NCI-H1105 (cell line): ENCODE results near the gene DLGAP1.

ENCODE experiments used
- DNase-seq: peaks from one replicate; lab custom pipeline; 2025; lab: John Stamatoyannopoulos, UW

DLGAP1 gene

GRCh38 chr18:3932276-3932675 is 522.8 kb downstream of the DLGAP1 start:
- no peak for DNase-seq

GRCh38 chr18:3931542-3932112 is 523.5 kb downstream of the DLGAP1 start:
- DNase-seq: no peak

- no peak for DNase-seq
Measured at GRCh38 chr18:3931013-3931315, 524.1 kb downstream of the DLGAP1 start.

GRCh38 chr18:3930126-3931012 is 524.7 kb downstream of the DLGAP1 start:
- no peak for DNase-seq

GRCh38 chr18:3924455-3924854 is 530.7 kb downstream of the DLGAP1 start:
- DNase-seq: no peak

GRCh38 chr18:3923750-3924149 is 531.4 kb downstream of the DLGAP1 start:
- DNase-seq: no peak

GRCh38 chr18:3921826-3922225 is 533.3 kb downstream of the DLGAP1 start:
- DNase-seq: no peak

- no peak for DNase-seq
Measured at GRCh38 chr18:3920832-3921231, 534.3 kb downstream of the DLGAP1 start.

GRCh38 chr18:3919396-3920061 is 535.6 kb downstream of the DLGAP1 start:
- DNase-seq: no peak

GRCh38 chr18:3916082-3916481 is 539.0 kb downstream of the DLGAP1 start:
- no peak for DNase-seq

- DNase-seq: no peak
Measured at GRCh38 chr18:3914833-3915610, 540.1 kb downstream of the DLGAP1 start.

GRCh38 chr18:3914109-3914508 is 541.0 kb downstream of the DLGAP1 start:
- DNase-seq: no peak

- no peak for DNase-seq
Measured at GRCh38 chr18:3912705-3913104, 542.4 kb downstream of the DLGAP1 start.

- DNase-seq: no peak
Measured at GRCh38 chr18:3911413-3911812, 543.7 kb downstream of the DLGAP1 start.

- DNase-seq: no peak
Measured at GRCh38 chr18:3910512-3910911, 544.6 kb downstream of the DLGAP1 start.

- DNase-seq: no peak
Measured at GRCh38 chr18:3907955-3908354, 547.2 kb downstream of the DLGAP1 start.

GRCh38 chr18:3906116-3906750 is 548.9 kb downstream of the DLGAP1 start:
- no peak for DNase-seq

GRCh38 chr18:3903337-3903736 is 551.8 kb downstream of the DLGAP1 start:
- no peak for DNase-seq

GRCh38 chr18:3902676-3903075 is 552.4 kb downstream of the DLGAP1 start:
- no peak for DNase-seq

GRCh38 chr18:3901811-3902210 is 553.3 kb downstream of the DLGAP1 start:
- DNase-seq: no peak

- DNase-seq: no peak
Measured at GRCh38 chr18:3901042-3901441, 554.1 kb downstream of the DLGAP1 start.

- DNase-seq: no peak
Measured at GRCh38 chr18:3900327-3900726, 554.8 kb downstream of the DLGAP1 start.
